ENCODE results near the gene CBX7. TPM values are rescaled to one million over a fixed set of nuclear protein-coding genes. Genes with fewer than 3 reads are reported as not detected.

CBX7 gene
- total and polyA plus RNA-seq, 2 of the 8 experiments (the other 6 are each of a cell fraction or from before 2014, with no cell fraction given): 6.9 to 8.7 TPM

- TF ChIP-seq KDM1A (IDR thresholded peaks at IDR 0.05; ENCODE audit: borderline replicate concordance, low read length) (no peak), MAFK (IDR thresholded peaks at IDR 0.05; ENCODE audit: low read depth, low read length) (no peak), MAX (IDR thresholded peaks at IDR 0.05) (no peak), SUZ12 (IDR thresholded peaks at IDR 0.05; ENCODE audit: low read length) (no peak), ATF3 (IDR thresholded peaks at IDR 0.05; ENCODE audit: insufficient read depth, low read depth, low read length) (no peak), JUND (IDR thresholded peaks at IDR 0.05; ENCODE audit: low read length) (no peak)
Measured at GRCh38 chr22:39109361-39109760, 43.1 kb downstream of the CBX7 start (continued).
